Chondrocyte (in vitro differentiated cells): ENCODE results near the gene MEX3D. TPM values are rescaled to one million over a fixed set of nuclear protein-coding genes. Genes with fewer than 3 reads are reported as not detected.

Experiments used
- DNase-seq: peaks from one replicate; pipeline ENCODE4 v3.0.0; 2021; ENCODE audit warnings: mixed read lengths, low spot score
- H3K27ac Mint-ChIP-seq: one replicate; pipeline ENCODE4 v1.8.0; 2021; ENCODE audit warnings: mild to moderate bottlenecking, moderate library complexity, mixed read lengths; ENCODE audit not compliant: unreplicated experiment
- H3K27me3 Mint-ChIP-seq: 2 replicates; pipeline ENCODE4 v1.8.0; 2021; ENCODE audit warnings: low read depth, mixed read lengths
- H3K36me3 Mint-ChIP-seq: 2 replicates; pipeline ENCODE4 v1.8.0; 2021; ENCODE audit warnings: low read depth, mixed read lengths
- H3K4me1 Mint-ChIP-seq: 2 replicates; pipeline ENCODE4 v1.8.0; 2021; ENCODE audit warnings: low read depth, mild to moderate bottlenecking, mixed read lengths
- H3K4me3 Mint-ChIP-seq: one replicate; pipeline ENCODE4 v1.8.0; 2021; ENCODE audit warnings: mild to moderate bottlenecking, moderate library complexity, mixed read lengths; ENCODE audit not compliant: unreplicated experiment
- H3K9me3 Mint-ChIP-seq: 2 replicates; pipeline ENCODE4 v1.8.0; 2021; ENCODE audit warnings: low read depth, mixed read lengths
- CTCF ChIP-seq: fragments of 200-600 bp; sonication (generic); IDR thresholded peaks from 2 replicates; pipeline ENCODE4 v1.5.0; 2021; ENCODE audit warnings: antibody characterized with exemption, mild to moderate bottlenecking, moderate library complexity
- total RNA-seq: library from RNA; stranded (reverse); gene quantifications from 3 replicates; pipeline ENCODE4 v1.2.1, GENCODE V29; 2021

MEX3D gene
- total RNA-seq, 1 donor from 2014 or later = 60.1 TPM

DNA sequence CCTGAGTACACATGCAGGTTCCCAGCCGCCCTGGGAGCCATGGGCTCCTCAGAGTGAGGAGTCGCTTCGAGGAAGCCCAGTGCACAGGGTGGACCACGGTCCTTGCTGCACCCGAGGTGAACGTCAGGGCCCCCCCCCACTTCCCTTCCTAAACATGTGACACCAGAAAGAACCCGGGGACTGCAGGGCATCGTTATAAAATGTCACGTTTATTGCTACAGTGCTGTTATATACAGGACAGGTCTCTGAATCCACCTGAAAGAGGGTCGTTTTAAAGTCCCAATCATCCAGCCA is 40.9 kb upstream of the MEX3D start:
- Mint-ChIP-seq H3K27me3 (no peaks in the 10 kb centered on the region), H3K4me3 (no peak overlapping the region), H3K4me1 (peaks cover 18% of the 10 kb centered on the region), H3K27ac (no peak overlapping the region), H3K36me3 (peaks cover 7% of the 10 kb centered on the region), H3K9me3 (no peaks in the 10 kb centered on the region)
- no peak for TF ChIP-seq CTCF
- no peak for DNase-seq

GRCh38 chr19:1608359-1609102 is 40.4 kb upstream of the MEX3D start:
- no peak overlapping the region for H3K4me3 Mint-ChIP-seq
- no peak for TF ChIP-seq CTCF

GRCh38 chr19:1606138-1606651 is 38.1 kb upstream of the MEX3D start:
- no peaks in the 10 kb centered on the region for H3K9me3 Mint-ChIP-seq
- no peak for DNase-seq
- peak overlapping the region; percentile 100 for H3K27ac Mint-ChIP-seq
- H3K4me1 Mint-ChIP-seq = peaks cover 28% of the 10 kb centered on the region
- H3K36me3 Mint-ChIP-seq = peaks cover 3% of the 10 kb centered on the region
- TF ChIP-seq CTCF = no peak
- peak overlapping the region; percentile 92 for H3K4me3 Mint-ChIP-seq
- no peaks in the 10 kb centered on the region for H3K27me3 Mint-ChIP-seq

More at GRCh38 chr19:1608359-1609102, 40.4 kb upstream of the MEX3D start:
- no peak for DNase-seq
- no peaks in the 10 kb centered on the region for H3K9me3 Mint-ChIP-seq
- H3K27ac Mint-ChIP-seq = peak overlapping the region; percentile 32
- H3K4me1 Mint-ChIP-seq = peaks cover 22% of the 10 kb centered on the region
- H3K36me3 Mint-ChIP-seq = peaks cover 7% of the 10 kb centered on the region
- H3K27me3 Mint-ChIP-seq = no peaks in the 10 kb centered on the region

GRCh38 chr19:1605236-1606137 is 37.4 kb upstream of the MEX3D start, which contains the start of gene UQCR11:
TSS of gene UQCR11 (minus strand) at chr19:1605462. CDS start at chr19:1605409, 53 bp downstream.
- H3K27ac Mint-ChIP-seq = peak within 1 kb of the TSS; percentile 100
- peak; percentile 83 for TF ChIP-seq CTCF
- H3K4me3 Mint-ChIP-seq = peak within 1 kb of the TSS; percentile 92
- peaks cover 1% of the 10 kb centered on the region for H3K36me3 Mint-ChIP-seq
- peak; percentile 97 for DNase-seq
- H3K27me3 Mint-ChIP-seq = no peaks in the 10 kb centered on the region
- H3K9me3 Mint-ChIP-seq = no peaks in the 10 kb centered on the region
- H3K4me1 Mint-ChIP-seq = peaks cover 28% of the 10 kb centered on the region

- H3K4me3 Mint-ChIP-seq = no peak overlapping the region
- H3K9me3 Mint-ChIP-seq = no peaks in the 10 kb centered on the region
- TF ChIP-seq CTCF = no peak
Measured at GRCh38 chr19:1602091-1602707, 34.1 kb upstream of the MEX3D start.

More at GRCh38 chr19:1602091-1602707, 34.1 kb upstream of the MEX3D start:
- Mint-ChIP-seq H3K27ac (no peak overlapping the region), H3K36me3 (peaks cover 9% of the 10 kb centered on the region), H3K4me1 (peaks cover 28% of the 10 kb centered on the region), H3K27me3 (no peaks in the 10 kb centered on the region)
- DNase-seq = no peak
